Subcutaneous adipose tissue (tissue), 4 donors: ENCODE results near the gene PIH1D2. TPM values are rescaled to one million over a fixed set of nuclear protein-coding genes. Genes with fewer than 3 reads are reported as not detected.

ENCODE experiments used
- CTCF ChIP-seq: fragments of 450-650 bp; IDR thresholded peaks from one replicate; pipeline ENCODE4 v1.5.1; 2016; ENCODE audit warnings: low read depth, mild to moderate bottlenecking, control low read depth, antibody characterized with exemption, moderate library complexity
- total RNA-seq, 4 donors: library from RNA; depleted of rRNA; stranded (reverse); fragments of >200 nt; gene quantifications; one replicate each; pipeline ENCODE4 v1.1.0, GENCODE V29; 2016

The PIH1D2 gene
- total RNA-seq, 4 donors from 2014 or later: 1.3 to 10.4 (median 3.3) TPM

DNA sequence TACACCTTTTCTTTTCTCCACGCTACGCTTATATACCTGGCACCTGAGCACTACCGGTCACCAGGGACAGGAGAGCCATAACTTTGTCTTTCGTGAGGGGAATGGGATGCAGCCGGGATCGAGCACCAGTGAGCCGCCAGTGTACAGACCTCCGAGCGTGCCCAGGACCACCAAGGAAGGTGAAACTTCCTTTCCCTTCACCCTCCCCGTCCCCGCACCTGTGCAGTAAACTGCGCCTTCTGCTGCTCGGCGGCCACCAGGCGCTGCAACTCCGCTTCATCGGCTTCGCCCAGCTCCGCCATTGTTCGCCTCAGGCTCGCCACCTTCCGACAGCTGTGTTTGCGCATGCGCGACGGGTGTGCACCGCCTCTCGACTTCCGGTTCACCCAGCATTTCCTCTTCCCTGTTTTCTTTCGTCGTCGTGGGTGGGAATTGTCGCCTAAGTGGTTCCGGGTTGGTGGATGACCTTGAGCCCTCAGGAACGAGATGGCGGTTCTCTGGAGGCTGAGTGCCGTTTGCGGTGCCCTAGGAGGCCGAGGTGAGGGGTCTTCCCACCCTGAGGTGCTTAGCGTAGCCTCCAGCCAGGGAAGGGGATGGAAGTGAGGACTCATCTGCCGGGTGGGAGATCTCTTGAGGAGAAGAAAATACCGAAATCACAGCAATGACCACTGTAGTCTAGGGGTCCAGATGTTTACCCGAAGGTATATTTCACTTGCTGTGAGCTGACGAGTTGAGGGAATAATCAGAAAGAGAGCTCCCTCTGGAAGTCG lies 12.8 kb upstream of the PIH1D2 start, which contains the start of the genes SDHD and TIMM8B:
Gene SDHD (plus strand): TSS at position 452 of the 770 bp plus-strand sequence. CDS start 35 bp downstream, at position 487.
Gene TIMM8B (minus strand): TSS at position 335 of the 770 bp plus-strand sequence. CDS start 33 bp downstream, at position 302.
- TF ChIP-seq CTCF: no peak

DNA sequence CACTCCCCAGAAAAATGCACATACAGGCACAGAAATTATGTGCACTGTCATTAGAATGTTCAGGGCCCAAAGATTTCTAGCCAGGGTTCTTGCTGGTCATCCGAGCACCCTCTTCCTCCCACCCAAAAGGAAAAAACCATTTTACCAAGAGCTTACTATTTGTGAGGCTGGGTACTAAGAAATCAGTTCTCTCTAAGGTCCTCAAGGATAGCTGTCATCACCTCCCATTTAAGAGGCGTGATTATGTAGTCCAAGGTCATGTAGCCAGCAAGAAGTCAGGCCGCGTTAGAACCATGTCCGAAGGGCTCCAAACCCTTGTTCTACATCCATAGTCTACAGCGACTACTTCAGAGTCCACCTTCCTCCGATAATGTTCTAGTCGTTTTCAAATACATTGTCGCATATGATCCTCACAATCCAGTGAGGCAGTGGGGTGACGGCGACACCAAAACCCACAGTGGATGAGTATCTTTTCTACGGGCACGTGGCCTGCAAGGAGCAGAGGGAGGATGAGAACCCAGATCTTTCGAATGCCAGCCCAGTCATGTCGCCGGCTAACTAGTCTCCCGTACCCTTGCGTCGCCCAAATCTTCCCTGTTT lies 12.1 kb upstream of the PIH1D2 start:
- no peak for TF ChIP-seq CTCF

DNA sequence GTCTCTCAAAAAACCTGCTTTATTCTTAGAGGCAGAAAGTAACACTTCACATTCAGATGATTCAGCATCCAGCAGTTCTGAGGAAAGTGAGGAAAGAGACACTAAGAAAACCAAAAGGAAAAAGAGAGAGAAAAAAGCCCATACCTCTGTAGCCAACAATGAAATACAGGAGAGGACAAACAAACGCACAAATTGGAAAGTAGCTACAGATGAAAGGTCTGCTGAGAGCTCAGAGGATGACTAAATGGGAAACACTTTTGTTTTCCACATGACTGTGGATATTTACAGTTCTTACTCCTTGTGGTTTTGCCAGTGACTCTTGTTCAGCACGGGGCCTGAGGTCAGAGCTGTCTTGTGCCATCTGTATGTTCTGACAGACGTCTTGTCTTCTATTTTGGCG lies 8.9 kb upstream of the PIH1D2 start:
- TF ChIP-seq CTCF: no peak

- no peak for TF ChIP-seq CTCF
Observed at GRCh38 chr11:112062923-112063322, 10.9 kb downstream of the PIH1D2 start.

- TF ChIP-seq CTCF: no peak
Observed at GRCh38 chr11:112058103-112058502, 15.7 kb downstream of the PIH1D2 start.

DNA sequence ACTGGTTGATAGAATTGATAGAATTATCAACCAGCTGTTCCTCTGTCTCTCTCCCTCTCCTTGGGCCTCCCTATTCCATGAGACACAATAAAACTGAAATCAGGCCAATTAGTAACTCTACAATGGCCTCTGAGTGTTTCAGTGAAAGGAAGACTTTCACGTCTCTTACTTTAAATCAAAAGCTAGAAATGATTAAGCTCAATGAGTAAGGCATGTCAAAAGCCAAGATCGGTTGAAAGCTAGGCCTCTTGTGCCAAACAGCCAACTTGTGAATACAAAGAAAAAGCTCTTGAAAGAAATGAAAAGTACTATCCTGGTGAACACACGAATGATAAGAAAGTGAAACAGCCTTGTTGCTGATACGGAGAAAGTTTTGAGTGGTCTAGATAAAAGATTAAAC lies 16.6 kb downstream of the PIH1D2 start:
- TF ChIP-seq CTCF: no peak

DNA sequence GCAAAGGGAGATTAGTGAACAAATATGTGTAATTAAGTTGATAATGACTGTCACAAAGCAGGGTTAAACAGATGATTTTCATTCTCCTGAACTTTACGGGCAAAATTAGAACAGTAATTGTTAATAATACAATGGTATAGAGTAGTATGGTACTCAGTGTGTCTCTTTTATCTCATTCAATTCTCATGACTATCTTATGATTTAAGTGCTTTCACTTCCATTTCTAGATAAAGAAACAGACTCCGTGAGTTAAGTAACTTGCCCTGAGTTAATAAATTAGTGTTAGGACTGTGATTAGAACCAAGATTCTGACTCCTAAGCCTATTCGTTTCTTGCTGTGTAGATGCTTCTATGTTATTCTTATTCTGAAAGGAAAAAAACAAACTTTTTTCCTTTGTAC lies 22.0 kb downstream of the PIH1D2 start:
- no peak for TF ChIP-seq CTCF
